ENCODE measurements around the gene FOXK2. TPM values are rescaled to one million over a fixed set of nuclear protein-coding genes. Genes with fewer than 3 reads are reported as not detected.

The FOXK2 gene
- 10 to 100 TPM; 25.0 to 48.6 (median 36.7) TPM for total RNA-seq

- Histone ChIP-seq H3K27me3 (no peaks in the 10 kb centered on the region), H3K4me3 (peak within 1 kb of the TSS; percentile 77 to 99 (median 87)), H3K9me3 (no peaks in the 10 kb centered on the region), H3K4me1 (no peaks in the 10 kb centered on the region), H3K27ac (peak within 1 kb of the TSS; percentile 95 to 99), H3K36me3 (no peaks in the 10 kb centered on the region)
- DNase-seq (ENCODE audit: low spot score in 2 of 2) = peak; percentile 90 to 94
- TF ChIP-seq POLR2A (IDR thresholded peaks at IDR 0.05) (no peak), POLR2AphosphoS5 (IDR thresholded peaks at IDR 0.05) (peak; percentile 5 to 65 (median 63))
- TF ChIP-seq, protein P1, sequence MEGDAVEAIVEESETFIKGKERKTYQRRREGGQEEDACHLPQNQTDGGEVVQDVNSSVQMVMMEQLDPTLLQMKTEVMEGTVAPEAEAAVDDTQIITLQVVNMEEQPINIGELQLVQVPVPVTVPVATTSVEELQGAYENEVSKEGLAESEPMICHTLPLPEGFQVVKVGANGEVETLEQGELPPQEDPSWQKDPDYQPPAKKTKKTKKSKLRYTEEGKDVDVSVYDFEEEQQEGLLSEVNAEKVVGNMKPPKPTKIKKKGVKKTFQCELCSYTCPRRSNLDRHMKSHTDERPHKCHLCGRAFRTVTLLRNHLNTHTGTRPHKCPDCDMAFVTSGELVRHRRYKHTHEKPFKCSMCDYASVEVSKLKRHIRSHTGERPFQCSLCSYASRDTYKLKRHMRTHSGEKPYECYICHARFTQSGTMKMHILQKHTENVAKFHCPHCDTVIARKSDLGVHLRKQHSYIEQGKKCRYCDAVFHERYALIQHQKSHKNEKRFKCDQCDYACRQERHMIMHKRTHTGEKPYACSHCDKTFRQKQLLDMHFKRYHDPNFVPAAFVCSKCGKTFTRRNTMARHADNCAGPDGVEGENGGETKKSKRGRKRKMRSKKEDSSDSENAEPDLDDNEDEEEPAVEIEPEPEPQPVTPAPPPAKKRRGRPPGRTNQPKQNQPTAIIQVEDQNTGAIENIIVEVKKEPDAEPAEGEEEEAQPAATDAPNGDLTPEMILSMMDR (IDR thresholded peaks at IDR 0.05) = peak in 1 of 3 donors; percentile 13
- intact Hi-C loops (cut with DNase I; ENCODE audit: low total_unique reads) = no loop called here
Measured at GRCh38 chr17:82518826-82519810, at the start of gene FOXK2. Gene FOXK2 (plus strand): TSS chr17:82519732. CDS start chr17:82519889, 157 bp downstream.

DNA sequence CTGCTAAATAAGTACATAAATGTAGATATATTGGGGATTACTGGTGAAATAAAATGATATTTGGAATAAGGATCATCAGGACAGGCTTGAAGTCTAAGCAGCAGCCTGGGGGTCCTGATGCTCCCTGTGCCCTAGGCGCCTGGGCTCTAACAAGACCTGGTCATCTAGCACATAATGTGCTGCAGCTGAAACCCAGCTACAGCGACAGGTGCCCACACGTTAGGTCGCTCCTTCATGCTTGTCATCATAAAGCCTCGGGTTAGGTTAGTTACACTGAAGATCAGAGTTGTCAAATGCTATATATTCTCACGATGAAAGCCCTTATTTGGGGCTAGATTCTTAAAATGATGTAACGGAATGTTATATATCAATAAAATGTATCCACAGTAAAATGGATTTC lies 49.5 kb upstream of the FOXK2 start:
- no peaks in the 10 kb centered on the region for H3K4me1 ChIP-seq
- peaks cover 1% of the 10 kb centered on the region for H3K36me3 ChIP-seq
- no peak overlapping the region for H3K27ac ChIP-seq
- no peak overlapping the region for H3K4me3 ChIP-seq
- no peak for DNase-seq (ENCODE audit: low spot score in 2 of 2)
- H3K27me3 ChIP-seq = no peaks in the 10 kb centered on the region
- intact Hi-C loops (cut with DNase I; ENCODE audit: low total_unique reads) = no loop called here
- no peaks in the 10 kb centered on the region for H3K9me3 ChIP-seq
- TF ChIP-seq POLR2A (IDR thresholded peaks at IDR 0.05) (no peak), POLR2AphosphoS5 (IDR thresholded peaks at IDR 0.05) (no peak)
- TF ChIP-seq, protein P1 (IDR thresholded peaks at IDR 0.05) = no peak

DNA sequence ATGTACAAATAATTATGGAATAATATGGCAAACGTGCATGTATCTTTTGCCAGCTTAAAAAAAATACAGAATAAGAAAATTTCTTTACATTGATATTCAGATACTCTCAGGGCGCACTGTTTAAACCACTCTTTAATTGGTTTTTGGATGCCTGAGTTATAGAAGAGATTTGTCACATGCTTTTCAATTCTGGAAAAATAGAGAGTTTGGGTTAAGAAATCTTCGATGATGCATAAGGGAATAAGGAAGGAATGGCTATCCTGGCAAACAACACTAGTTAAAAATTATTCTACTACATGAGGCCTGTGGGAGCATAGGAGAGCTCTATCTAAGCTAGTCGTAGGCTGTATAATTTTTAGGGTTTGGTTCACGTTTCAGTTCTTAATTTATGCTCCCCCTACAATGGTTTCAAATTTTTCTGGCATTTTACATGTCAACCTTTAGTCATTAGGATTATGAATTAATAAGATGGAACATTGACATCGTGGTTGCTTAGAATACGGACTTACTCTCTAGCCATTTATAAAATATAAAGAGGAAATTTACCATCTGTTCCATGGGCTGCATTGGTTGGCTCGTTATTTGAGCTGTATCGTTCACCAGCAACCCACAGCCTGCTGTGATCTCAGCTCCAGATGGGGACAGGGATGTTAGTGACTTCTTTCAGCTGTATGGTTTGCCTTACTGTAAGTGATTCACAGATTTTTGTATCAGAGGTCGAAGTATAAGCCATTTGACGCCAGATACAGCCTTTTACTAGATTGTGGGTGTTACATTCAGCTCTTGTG lies 45.1 kb upstream of the FOXK2 start:
- TF ChIP-seq, protein P1 (IDR thresholded peaks at IDR 0.05) = no peak
- no peak for TF ChIP-seq POLR2A (IDR thresholded peaks at IDR 0.05)
- no peak for TF ChIP-seq POLR2AphosphoS5 (IDR thresholded peaks at IDR 0.05)

GRCh38 chr17:82475458-82475857 lies 44.1 kb upstream of the FOXK2 start:
- Histone ChIP-seq H3K36me3 (no peaks in the 10 kb centered on the region), H3K4me1 (no peaks in the 10 kb centered on the region), H3K4me3 (no peak overlapping the region), H3K27ac (no peak overlapping the region), H3K9me3 (no peaks in the 10 kb centered on the region), H3K27me3 (no peaks in the 10 kb centered on the region)
- TF ChIP-seq, protein P1 (IDR thresholded peaks at IDR 0.05) = no peak
- TF ChIP-seq POLR2A (IDR thresholded peaks at IDR 0.05) = no peak
- TF ChIP-seq POLR2AphosphoS5 (IDR thresholded peaks at IDR 0.05) = no peak
- intact Hi-C loops (cut with DNase I; ENCODE audit: low total_unique reads) = no loop called here
- DNase-seq (ENCODE audit: low spot score in 2 of 2) = no peak

More for the DNA sequence above, 45.1 kb upstream of the FOXK2 start:
- Histone ChIP-seq H3K27me3 (no peaks in the 10 kb centered on the region), H3K9me3 (no peaks in the 10 kb centered on the region), H3K4me1 (no peaks in the 10 kb centered on the region), H3K4me3 (no peak overlapping the region), H3K36me3 (no peaks in the 10 kb centered on the region), H3K27ac (no peak overlapping the region)
- intact Hi-C loops (cut with DNase I; ENCODE audit: low total_unique reads) = no loop called here
- DNase-seq (ENCODE audit: low spot score in 2 of 2) = no peak

All from breast epithelium (tissue), 4 donors.